Activated CD8-positive, alpha-beta memory T cell treated with anti-CD3 and anti-CD28 coated beads, Interleukin-2, amount 50 U/mL, for 1 hour (primary cell): ENCODE measurements around the gene LPP.
"Not testable (repeated sequence)": the region's sequence is repeated elsewhere in the genome, so short reads cannot be mapped to it uniquely, and the experiment has no call there.

Source experiments
- DNase-seq: peaks from one replicate; pipeline ENCODE4 v3.0.0-alpha.2; 2020; ENCODE audit errors: extremely low read depth

Gene LPP

DNA sequence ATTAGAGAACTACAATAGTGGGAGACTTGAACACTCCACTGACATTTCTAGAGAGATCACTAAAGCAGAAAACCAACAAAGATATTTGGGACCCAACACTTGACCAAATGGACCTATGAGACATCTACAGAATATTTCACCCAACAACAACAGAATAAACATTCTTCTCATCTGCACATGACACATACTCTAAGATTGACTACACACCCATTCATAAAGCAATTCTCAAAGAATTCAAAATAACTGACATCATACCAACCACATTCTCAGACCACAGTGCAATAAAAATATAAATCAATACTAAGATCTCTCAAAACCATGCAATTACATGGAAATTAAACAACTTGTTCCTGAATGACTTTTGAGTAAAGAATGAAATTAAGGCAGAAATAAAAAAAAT is 473.7 kb downstream of the LPP start:
- no peak for DNase-seq

DNA sequence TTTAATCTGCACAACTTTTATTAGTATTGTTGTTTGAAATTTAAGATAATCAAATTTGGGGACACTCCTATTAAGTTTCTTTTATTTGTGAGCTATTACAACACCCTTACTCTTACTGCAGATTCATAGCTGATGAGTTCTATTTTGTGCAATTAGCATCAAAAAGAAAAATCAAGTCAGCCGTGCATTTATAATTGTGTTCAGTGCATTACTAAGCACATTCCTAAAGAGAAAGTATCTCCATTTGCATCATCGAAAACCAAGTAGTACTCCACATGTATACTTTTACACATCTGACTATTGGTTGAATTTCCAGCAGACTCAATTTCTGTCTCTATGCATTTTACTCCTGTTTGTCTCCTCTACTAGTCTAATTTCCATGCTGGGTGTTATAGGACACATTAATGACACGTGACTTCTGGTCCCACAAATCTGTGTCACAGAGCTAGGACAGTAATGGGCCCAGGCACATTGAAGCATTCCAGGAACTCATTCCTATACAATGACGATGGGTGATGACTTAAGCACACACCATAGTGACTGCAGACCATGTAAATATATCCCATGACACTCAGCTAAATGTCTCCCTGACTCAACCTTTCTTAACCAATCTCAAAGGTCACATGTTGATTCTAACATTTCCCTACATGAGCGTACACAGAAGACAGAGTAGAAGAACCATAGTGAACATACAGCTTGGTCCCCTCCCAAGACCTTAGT is 477.5 kb downstream of the LPP start:
- no peak for DNase-seq

DNA sequence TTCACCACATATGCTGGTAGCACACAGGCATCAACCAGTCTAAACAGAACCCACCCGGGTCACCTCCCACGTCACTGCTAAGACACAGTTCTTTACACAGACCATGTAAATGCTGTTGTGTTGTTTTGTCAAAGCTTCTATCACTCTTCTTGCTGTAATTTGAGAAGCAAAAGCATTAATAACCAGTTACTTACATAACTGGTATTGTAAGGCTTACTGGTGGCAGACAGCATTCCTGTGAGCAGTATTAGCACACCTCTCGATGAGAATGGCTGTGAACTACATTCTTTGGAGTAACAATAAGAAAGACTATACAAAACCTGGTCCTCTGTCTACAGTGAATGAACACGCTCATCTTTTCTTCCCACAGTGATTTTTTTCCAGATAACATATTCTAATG is 479.2 kb downstream of the LPP start:
- no peak for DNase-seq

DNA sequence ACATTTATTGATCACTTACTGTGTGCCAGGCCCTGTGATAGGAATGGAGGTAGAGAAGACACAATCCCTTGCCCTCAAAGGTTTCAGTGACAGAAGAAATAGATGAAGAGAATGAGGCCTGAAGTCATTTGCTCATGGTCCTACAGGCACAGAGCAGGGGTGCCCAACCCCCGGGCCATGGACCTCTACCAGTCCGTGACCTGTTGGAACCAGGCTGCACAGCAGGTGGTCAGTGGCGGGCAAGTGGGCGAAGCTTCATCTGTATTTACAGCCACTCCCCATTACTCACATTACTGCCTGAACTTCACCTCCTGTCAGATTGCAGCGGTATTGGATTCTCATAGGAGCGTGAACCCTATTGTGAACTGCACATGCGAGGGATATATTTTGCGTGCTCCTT is 480.3 kb downstream of the LPP start:
- no peak for DNase-seq

DNA sequence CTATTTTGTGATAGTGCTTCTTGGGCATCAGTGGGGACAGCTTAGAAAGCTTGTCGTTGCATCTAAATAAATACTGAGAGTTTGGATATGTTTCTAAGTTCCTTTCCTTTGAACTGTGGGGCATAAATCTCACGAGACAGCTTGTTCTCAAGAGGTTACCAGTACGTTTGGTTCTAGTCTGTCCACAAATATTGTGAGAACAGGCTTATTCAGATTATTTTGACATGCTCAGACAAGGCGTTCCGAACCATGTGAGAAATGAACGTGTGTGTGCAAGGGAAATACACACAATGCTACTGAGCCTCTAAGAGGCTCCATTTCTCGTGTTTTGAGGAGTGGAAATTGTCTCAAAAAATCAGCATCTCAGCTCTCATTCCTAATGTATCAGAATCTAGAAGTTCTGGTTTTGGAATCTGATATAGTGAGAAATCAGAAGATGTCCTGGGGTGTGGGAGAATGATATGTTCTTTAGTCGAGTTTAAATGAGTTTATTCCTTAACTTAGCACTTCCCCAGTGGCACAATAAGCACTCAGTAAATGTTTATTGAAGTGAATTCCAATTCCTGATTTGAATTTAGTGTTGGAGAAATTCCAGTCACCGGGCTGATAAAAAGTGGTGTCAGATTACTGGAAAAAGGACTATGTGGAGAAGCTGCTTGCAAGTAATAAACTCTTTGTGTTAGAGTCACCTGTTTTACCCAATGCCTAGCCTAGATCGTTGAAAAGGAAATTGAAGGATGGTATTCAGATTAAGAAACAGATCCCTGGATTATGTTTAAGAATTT is 481.5 kb downstream of the LPP start:
- no peak for DNase-seq

DNA sequence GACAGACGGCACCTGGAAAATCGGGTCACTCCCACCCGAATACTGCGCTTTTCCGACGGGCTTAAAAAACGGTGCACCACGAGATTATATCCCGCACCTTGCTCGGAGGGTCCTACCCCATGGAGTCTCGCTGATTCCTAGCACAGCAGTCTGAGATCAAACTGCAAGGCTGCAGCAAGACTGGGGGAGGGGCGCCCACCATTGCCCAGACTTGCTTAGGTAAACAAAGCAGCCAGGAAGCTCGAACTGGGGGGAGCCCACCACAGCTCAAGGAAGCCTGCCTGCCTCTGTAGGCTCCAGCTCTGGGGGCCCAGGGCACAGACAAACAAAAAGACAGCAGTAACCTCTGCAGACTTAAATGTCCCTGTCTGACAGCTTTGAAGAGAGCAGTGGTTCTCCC is 482.3 kb downstream of the LPP start:
- not testable (repeated sequence) for DNase-seq

DNA sequence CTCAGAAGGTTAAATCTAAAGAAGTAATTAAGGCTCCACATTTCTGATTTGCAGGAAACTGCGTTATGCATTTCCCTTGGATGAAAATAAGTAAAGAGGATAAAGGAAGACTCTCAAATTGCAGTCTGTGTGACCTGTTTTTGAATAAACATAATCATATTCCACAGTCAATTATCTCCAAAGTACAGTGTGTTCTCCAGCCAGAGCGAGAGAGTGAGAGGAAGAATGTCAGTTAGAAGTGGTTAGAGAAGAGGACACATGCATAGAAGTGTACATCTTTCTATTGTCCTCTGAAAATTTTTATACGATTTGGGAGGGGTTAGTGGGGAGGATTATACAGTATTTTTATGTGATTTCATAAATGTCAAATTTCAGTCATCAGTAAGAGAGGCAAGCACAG is 487.1 kb downstream of the LPP start:
- no peak for DNase-seq

DNA sequence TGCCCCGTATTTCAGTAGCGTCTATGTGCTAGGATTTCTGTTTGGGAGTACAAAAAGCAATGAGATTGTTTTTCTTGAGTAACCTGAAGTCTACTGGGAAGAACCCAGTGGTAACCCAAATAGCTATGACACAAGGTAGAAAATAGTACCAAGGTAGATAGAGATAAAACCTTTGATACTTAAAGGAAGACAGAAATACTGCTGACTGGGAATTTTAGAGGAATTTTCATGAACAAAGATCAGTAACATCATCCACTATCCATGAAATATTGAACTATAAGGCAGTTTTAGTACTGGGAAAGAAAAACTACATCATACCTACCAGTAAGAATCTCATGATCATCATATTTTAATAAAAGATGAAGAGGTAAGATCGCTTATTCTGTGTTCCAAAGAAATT is 489.8 kb downstream of the LPP start:
- DNase-seq, result no peak

DNA sequence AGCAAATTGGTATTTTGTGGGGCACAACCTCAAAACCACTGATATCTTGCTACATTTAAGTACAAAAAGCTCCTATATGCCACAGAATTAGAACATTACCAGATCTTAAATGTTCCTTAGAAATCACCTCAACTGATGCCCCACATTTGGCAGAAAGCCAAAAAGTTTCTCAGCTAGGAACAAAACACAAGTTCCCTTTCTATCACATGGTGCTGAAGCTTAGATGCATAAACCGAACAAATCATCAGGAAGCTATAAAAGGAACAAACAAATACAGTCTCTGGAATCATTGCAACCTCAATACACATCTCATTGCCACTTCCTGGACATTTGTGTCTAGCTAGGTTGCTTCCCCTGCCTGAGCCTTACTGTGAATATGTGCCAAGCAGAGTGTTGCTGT is 492.6 kb downstream of the LPP start:
- no peak for DNase-seq

DNA sequence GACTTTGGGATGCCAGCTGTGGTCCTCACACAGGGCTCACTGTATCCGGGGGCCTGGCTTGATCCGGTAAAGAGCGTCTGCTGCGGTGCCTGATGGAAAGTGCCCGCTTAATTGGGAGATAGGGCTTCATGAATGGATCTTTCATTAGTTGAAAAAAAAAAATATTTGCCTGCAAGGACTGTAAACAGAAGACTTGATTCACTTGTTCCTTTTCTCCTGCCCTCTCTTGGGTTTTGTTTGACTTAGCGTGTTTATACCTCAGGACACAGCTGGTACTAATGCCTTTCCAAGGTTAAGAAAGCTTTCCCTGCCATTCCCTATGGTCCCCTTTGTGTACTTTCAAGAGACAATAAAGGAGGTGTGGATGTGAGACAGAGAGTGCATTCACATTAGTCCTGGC is 493.3 kb downstream of the LPP start:
- no peak for DNase-seq

DNA sequence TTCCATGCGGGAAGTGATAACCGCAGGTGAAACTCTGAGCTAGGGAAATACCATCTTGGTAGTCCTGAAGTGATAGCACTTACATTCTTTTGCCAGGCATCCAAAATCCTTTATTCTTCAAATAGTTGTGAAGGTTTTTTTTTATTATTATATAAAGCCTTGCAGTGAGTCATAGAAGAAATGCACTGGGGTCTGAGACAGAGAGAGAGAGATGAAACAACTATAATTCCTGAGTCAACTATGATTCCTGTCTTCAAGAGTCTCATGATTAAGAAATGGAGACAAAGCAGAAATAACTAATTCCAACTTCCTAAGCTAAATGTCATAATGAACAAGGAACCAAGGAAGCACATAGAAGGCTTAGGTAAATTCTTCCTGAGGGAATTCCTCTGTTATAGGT is 495.6 kb downstream of the LPP start:
- DNase-seq, result no peak

DNA sequence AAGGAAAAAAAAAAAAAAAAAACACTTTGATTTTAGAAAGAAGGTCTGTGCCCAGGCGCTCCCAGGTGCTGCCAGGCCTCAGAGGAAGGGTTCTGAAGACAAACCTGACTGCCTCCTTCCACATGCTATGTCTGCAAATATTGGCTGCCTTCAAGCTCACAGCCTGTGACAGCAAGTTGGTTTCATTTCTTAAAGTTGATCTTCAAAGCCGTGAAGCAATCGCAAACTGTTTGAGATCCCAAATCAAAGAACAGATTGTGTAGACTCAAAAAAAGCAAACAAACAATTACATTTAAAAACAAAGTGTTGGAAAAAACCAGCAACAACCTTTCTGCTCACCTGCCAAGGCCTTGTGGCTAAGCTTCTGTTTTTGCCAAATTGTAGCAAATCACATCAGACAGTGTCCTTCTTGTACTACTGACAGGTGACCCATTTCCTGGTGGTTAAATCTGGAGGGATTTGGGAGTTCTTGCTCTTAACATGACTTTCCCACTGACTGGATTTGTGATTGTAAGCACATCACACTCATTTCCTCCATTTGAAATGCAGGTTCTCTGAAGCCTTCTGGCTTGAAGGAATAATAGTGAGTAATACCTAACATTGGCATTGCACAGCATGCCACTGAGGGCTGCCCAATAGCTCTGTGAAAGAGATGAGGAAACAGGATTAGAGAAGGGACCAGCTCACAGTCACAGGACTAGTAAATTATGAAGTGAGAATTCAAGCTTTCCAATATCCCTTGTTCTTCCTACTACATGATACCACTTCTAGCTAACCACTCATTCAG is 502.4 kb downstream of the LPP start:
- DNase-seq, result no peak

DNA sequence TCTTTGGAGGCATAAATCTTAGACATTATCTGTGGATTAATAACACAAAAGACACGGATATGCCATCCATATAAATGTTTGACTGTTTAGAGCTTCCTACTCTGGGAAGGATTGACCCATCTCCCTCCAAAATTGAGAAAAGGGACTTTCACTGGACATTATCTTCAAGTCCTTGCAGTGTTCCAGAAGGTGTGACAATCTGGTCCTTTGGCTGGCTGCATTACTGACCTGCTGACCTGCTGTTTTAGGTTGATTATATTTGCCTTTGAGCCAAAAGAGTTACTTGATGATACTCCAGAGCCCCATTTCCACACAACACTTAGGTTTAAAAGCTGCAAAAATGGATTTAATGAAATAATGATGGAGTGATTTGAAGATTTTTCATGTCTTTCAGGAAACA is 504.6 kb downstream of the LPP start:
- no peak for DNase-seq

DNA sequence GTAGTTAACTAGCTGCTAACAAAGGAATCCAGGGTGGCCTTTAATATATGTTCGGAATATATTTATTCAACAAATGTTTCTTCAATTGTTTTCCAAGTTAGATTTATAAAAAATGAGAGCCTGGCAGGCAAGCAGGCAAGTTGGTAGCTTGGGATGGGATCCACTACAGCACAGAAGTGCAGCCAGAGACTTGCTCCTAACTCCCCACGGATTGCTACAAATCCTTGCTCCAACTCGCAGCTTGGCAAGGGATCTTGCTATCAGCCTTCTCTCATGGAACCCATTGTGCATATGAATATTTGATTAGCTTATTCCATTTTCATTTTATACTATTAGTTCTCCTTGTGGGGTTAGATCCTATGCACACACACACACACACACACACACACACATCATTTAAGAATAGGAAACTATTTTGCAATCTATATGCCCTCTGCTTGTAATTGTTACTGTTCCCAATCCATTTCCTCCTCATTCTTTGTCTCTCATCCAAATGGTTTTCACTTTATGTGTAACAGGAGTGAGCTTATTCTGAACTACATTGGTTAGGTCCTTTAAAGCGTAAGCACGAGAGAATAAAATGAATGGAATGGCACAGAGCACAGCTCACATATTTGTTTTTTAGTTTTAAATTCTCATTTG is 505.6 kb downstream of the LPP start:
- DNase-seq, result no peak

DNA sequence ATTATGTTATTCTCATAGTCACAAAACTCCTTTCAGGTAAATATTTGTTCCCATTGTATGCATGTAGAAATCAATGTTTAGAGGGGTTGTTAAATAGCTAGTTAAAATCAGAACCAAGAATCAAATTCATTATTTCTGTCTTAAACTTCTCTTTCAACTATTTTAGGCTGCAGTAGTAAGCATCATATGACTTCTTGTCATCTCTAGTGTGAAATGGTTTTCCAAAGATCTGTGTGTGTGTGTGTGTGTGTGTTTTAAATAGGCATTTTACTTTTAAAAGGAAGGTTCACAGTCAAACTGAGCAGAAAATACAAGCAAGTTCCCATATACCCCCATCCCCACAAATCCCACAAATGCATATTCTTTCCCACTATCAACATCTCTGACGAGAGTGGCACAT is 506.5 kb downstream of the LPP start:
- no peak for DNase-seq

DNA sequence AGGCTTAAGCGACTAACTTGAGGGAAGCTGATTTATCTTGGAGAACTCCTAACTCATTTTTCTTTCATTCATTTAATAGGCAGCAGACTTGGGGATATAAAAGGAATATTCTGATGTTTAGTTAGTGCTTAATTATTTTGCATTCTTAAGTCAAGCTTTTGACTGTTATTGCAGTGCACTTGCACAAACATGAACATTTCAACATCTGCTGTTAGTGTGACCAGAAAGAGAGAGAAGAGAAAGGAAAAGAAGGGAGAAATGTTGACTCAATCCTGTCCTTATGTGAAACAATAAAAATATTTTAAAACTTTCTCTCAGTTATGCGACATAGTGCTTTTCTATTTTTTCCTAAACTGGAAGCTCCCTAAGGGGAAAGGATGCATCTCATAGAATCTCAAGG is 507.8 kb downstream of the LPP start:
- no peak for DNase-seq

DNA sequence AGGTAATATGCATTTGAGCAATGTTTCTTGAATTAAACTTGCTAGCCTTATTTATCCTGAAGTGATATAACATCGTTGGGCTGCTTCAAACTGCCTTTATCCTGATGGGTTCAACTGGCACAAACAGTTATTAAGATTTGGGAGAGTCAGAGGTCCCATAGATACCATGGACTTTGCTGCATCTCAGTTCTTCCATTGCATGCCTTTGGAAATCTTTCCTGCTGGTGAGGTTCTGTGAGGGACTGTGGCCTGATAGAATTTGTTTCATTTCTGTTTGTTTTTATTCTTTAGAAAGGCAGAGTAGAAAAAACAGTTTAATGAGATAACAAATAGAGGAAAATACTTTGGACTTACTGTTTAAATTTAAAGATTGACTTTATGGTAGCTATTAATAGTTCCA is 508.3 kb downstream of the LPP start:
- DNase-seq, result no peak

DNA sequence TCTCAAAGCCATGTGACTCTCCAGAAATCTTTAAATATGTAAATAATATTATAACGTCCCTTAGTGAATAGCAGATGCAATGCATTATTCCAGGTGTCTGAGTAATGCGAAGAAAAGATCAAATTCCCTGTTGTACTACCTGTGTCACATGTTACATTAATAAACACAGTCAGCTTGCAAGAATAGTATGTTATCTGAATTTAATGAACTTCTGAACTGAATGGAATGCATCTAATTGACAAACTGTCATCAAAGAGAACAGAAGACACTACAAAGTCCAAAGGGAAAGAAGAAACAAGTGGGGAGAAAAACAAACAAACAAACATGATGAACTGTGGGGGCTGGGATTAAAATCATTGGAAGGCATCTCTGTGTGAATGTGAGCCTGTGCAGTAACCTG is 508.8 kb downstream of the LPP start:
- no peak for DNase-seq

DNA sequence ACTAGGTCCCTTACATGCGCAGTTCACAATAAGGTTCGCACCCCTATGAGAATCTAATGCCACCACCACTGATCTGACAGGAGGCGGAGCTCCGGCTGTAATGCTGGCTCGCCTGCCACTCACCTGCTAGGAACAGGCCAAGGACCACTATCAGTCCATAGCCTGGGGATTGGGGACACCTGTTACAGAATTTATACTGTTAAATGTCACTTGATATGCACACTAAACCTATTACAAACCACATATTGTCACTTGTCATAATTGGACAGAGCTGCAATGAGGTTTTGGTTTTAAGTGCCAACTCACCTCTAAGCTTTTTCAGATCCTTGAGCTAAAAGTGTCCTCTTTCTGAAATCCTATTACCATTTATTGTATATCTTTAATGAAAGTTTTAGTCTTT is 509.9 kb downstream of the LPP start:
- DNase-seq, result no peak

DNA sequence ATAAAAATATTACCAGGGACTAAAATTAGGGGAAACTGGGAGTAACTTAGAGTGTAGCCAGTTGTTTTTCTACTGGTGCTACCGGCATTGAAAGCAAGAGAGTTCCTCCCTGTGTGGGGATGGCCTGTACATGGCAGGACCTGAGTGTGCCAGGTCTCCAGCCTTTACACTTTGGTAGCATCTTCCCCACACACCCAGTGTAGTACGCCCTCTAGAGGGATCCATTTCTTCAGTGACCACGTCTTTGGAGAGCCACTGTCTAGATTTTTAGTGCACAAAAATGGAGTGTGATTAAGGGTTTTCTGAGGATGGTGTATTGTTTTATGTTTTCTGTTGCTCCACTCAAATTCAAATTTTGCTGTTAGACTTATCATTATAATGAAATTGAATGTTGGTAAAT is 510.8 kb downstream of the LPP start:
- DNase-seq, result no peak

DNA sequence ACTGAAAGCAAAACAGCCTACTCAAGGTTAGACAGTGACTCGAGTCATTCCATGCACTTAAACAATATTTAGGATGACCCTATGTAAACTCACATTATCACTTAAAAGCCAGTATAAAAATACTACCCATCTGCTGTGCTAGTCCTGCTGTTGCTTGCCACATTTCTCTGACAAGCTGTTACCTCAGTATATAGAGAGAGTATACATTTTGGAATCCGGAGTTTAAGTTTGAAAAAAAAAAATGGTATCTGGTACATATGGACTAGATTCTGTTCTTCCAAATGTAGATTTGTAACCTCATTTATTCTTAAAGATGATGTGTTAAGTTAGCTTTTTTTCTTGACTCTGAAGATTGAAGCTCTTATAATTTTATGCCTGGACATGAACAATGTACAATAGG is 514.0 kb downstream of the LPP start:
- no peak for DNase-seq

DNA sequence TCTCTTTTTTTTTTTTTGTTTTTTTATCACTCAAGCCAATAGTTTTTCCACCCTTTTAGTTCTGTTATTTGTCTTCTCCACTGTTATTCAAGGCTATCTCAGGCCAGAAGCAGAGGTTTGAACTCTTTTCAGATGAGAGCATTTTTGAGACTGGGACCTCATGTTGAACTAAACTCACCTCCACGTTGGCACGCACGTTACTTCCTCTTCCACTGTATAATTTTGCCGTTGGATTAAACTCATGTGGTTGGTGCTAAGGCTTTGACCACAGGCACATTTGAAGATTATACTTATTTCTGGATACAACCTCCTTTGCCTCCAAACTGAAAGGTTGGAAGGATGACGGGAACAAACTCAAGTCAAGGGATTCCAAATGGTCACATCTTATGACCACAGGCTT is 516.5 kb downstream of the LPP start:
- DNase-seq, result no peak
